OCI-LY1 (cell line): ENCODE results near the gene ASPSCR1.

Source experiments
- H2AFZ ChIP-seq: fragments of 200-600 bp; sonication (generic), shearing (Covaris generic); 2 replicates; pipeline ENCODE4 v1.6.0; 2014; ENCODE audit warnings: antibody characterized with exemption, mild to moderate bottlenecking, low read length
- H3F3A ChIP-seq: fragments of 200-600 bp; sonication (generic), shearing (Covaris generic); 2 replicates; pipeline ENCODE4 v1.6.0; 2014; ENCODE audit warnings: mild to moderate bottlenecking, antibody characterized with exemption, low read length, moderate library complexity; ENCODE audit not compliant: insufficient read depth
- H3K27ac ChIP-seq: fragments of 200-600 bp; sonication (generic); 2 replicates; pipeline ENCODE4 v1.5.1; 2014; ENCODE audit warnings: low read length, mixed run types, mild to moderate bottlenecking, low read depth; ENCODE audit not compliant: poor library complexity, severe bottlenecking
- H3K27me3 ChIP-seq: fragments of 200-600 bp; sonication (generic); 2 replicates; pipeline ENCODE4 v1.6.0; 2014; ENCODE audit warnings: antibody characterized with exemption, mild to moderate bottlenecking, low read length, moderate library complexity; ENCODE audit not compliant: insufficient read depth
- H3K36me3 ChIP-seq: fragments of 200-600 bp; sonication (generic); 2 replicates; pipeline ENCODE4 v1.6.1; 2014; ENCODE audit warnings: mild to moderate bottlenecking, antibody characterized with exemption, low read length, moderate library complexity, mixed read lengths; ENCODE audit not compliant: insufficient read depth
- H3K4me1 ChIP-seq: fragments of 200-600 bp; sonication (generic); 2 replicates; pipeline ENCODE4 v1.5.1; 2014; ENCODE audit warnings: mild to moderate bottlenecking, low read length, moderate library complexity; ENCODE audit not compliant: insufficient read depth, severe bottlenecking
- H3K4me2 ChIP-seq: fragments of 200-600 bp; sonication (generic), shearing (Covaris generic); 2 replicates; pipeline ENCODE4 v1.6.1; 2014; ENCODE audit warnings: low read length
- H3K4me3 ChIP-seq: fragments of 200-600 bp; sonication (generic); 2 replicates; pipeline ENCODE4 v1.5.1; 2014; ENCODE audit warnings: low read length, low read depth, mild to moderate bottlenecking, mixed read lengths; ENCODE audit not compliant: poor library complexity, severe bottlenecking
- H3K79me2 ChIP-seq: fragments of 200-600 bp; shearing (Covaris generic); 2 replicates; pipeline ENCODE4 v1.6.1; 2016; ENCODE audit warnings: mixed run types, low read length, mixed read lengths; ENCODE audit not compliant: insufficient read depth
- H3K9ac ChIP-seq: fragments of 200-600 bp; sonication (generic), shearing (Covaris generic); 2 replicates; pipeline ENCODE4 v1.6.1; 2014; ENCODE audit warnings: mild to moderate bottlenecking, low read length, mixed read lengths
- H3K9me2 ChIP-seq: fragments of 200-600 bp; sonication (generic), shearing (Covaris generic); 2 replicates; pipeline ENCODE4 v1.6.1; 2014; ENCODE audit warnings: low read depth, mild to moderate bottlenecking, low read length, mixed read lengths
- H3K9me3 ChIP-seq: fragments of 200-600 bp; shearing (Covaris generic); 2 replicates; pipeline ENCODE4 v1.6.1; 2014; ENCODE audit warnings: low read length, mixed read lengths
- H4K20me1 ChIP-seq: fragments of 200-600 bp; sonication (generic), shearing (Covaris generic); 2 replicates; pipeline ENCODE4 v1.6.0; 2016; ENCODE audit warnings: mild to moderate bottlenecking, low read length; ENCODE audit not compliant: insufficient read depth
- CTCF ChIP-seq: fragments of 200-600 bp; sonication (generic), shearing (Covaris generic); IDR thresholded peaks from 2 replicates; pipeline ENCODE4 v1.5.1; 2017; ENCODE audit warnings: mild to moderate bottlenecking, antibody characterized with exemption, low read length, moderate library complexity, mixed read lengths
- EZH2 ChIP-seq: fragments of 200-600 bp; sonication (generic), shearing (Covaris generic); IDR thresholded peaks from 2 replicates; pipeline ENCODE4 v1.8.0; 2017; ENCODE audit warnings: borderline replicate concordance, mixed run types, mild to moderate bottlenecking, antibody characterized with exemption, low read length, moderate library complexity, mixed read lengths

Gene ASPSCR1

GRCh38 chr17:82003411-82004381, 26.3 kb downstream of the ASPSCR1 start:
- Histone ChIP-seq H3K27ac (no peak overlapping the region), H3K4me1 (no peaks in the 10 kb centered on the region), H3K4me3 (no peak overlapping the region), H3K36me3 (no peaks in the 10 kb centered on the region), H3K9ac (no peak overlapping the region), H3K9me3 (no peaks in the 10 kb centered on the region), H3K4me2 (no peak overlapping the region), H3K27me3 (no peaks in the 10 kb centered on the region; the same call in 1 of the 2 replicates), H2AFZ (no peak overlapping the region), H4K20me1 (no peaks in the 10 kb centered on the region), H3K79me2 (no peaks in the 10 kb centered on the region), H3K9me2 (no peaks in the 10 kb centered on the region), H3F3A (no peaks in the 10 kb centered on the region)
- TF ChIP-seq CTCF: no peak

DNA sequence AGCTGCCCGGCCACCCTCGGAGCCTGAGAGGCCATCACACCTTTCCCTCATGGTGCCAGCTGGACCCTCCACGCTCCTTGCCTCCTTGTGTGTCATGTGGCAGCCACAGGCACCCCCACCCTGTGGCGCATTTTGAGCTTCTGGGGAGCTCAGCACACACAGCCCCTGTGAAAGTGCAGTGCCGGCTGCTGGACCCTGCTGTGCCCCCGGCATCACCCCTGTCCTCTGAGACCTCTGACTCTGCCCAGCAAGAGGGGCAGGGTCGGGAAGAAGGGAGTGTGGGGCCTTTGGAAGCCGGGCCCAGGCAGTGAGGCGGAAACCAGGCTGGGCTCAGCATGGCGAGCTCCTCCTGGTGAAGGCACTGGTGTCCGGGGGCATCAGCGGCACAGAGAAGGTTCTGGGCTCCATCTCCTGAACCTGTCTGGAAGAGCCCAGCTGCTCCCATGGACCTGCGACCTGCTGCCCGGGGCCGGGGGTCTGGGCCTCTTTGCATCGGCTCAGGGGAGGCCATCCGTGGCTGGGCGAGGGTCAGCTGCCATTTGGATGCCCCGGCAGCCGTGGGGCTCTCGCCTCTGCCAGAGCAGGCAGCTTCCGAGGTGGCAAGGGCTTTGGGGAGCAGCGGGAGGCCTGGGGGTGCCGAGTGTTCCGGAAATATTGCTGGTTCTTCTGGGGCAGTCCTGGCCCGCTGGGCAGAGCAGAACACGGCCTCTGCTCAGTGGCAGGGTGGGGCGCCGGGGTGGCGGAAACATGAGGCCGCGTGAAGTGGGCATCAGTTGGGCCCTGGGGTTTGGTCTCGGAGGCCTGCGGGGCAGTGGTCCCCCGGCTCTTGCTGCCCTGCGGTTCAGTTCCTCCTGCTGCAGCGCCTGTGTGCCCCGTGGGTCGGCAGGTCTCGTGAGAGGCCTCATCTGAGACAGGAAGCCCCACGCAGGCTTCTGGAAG, 27.4 kb downstream of the ASPSCR1 start:
- Histone ChIP-seq H3K4me3 (no peak overlapping the region), H3K27ac (no peak overlapping the region), H3K9me3 (no peaks in the 10 kb centered on the region), H3K4me1 (no peaks in the 10 kb centered on the region), H3K27me3 (no peaks in the 10 kb centered on the region; the same call in 1 of the 2 replicates), H2AFZ (no peak overlapping the region), H3K4me2 (no peak overlapping the region), H3K9ac (no peak overlapping the region), H3F3A (no peaks in the 10 kb centered on the region), H3K79me2 (no peaks in the 10 kb centered on the region), H4K20me1 (no peaks in the 10 kb centered on the region), H3K9me2 (no peaks in the 10 kb centered on the region), H3K36me3 (no peaks in the 10 kb centered on the region)
- no peak for TF ChIP-seq CTCF
- TF ChIP-seq EZH2: no peak

GRCh38 chr17:82005701-82006348, 28.4 kb downstream of the ASPSCR1 start:
- H3K4me3 ChIP-seq: no peak overlapping the region
- no peaks in the 10 kb centered on the region; the same call in 1 of the 2 replicates for H3K27me3 ChIP-seq
- H3K4me1 ChIP-seq: no peaks in the 10 kb centered on the region
- H4K20me1 ChIP-seq: no peaks in the 10 kb centered on the region
- no peak overlapping the region for H3K9ac ChIP-seq
- no peaks in the 10 kb centered on the region for H3F3A ChIP-seq
- H3K4me2 ChIP-seq: no peak overlapping the region
- no peaks in the 10 kb centered on the region for H3K36me3 ChIP-seq
- no peaks in the 10 kb centered on the region for H3K79me2 ChIP-seq
- no peak overlapping the region for H2AFZ ChIP-seq
- H3K9me3 ChIP-seq: no peaks in the 10 kb centered on the region
- TF ChIP-seq EZH2 (no peak), CTCF (no peak)
- no peak overlapping the region for H3K27ac ChIP-seq
- H3K9me2 ChIP-seq: no peaks in the 10 kb centered on the region
